Measurements from ENCODE around the gene AFF3.
"Not testable (repeated sequence)": the region's sequence is repeated elsewhere in the genome, so short reads cannot be mapped to it uniquely, and the experiment has no call there.

AFF3 gene

DNA sequence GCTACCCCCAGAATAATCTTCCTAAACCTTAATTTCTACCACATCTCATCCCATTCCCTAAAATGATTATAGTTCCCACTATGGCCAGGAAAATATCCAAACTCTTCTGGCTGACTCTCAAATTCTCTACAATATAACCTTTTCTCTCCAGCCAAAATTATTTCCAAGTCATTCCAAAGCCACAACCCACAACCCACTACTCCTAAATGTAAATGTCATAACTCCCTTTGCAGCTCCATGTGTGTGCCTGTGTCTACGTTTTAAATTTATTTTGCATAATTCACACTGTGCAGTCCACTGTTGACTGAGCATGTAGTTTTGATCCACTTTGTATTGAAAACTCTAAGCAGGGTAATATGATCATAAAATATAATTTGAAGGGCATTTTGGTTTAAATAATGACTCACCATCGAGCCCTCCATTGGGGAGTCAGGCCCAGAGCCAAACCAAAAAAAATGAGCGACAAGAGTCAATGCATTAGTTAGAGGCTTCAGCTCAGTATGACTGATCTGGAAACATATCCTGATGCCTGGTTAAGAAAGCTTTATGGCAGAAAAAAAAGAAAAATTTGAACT, 171.0 kb downstream of the AFF3 start:
- DNase-seq, result no peak

DNA sequence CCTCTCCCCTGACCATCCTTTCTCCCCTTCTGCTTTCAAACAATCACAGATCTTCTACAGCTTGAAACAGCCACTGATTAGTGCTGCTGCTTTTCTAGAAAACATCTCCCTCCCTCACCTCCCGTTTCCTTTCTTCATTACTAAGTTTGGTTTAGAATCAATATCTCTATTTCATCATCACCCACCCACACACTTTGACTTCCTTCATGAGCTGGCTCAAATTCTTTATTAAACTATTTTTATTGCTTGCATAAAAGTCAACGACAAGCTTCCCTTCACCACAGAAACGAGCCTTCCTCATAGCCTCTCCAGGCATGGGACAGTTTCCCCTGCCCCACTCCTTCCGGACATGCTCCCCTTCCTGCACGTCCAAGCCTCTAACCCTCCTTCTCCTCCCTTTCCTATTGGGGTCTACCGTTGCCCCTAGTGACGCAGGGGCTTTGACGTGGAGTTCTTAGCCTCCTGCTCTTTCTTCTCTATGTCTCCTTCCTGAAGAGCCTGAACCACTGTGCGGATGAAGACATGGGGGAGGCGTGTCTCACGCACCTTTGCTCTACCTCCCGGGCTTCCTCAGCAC, 172.0 kb downstream of the AFF3 start:
- DNase-seq, result no peak

DNA sequence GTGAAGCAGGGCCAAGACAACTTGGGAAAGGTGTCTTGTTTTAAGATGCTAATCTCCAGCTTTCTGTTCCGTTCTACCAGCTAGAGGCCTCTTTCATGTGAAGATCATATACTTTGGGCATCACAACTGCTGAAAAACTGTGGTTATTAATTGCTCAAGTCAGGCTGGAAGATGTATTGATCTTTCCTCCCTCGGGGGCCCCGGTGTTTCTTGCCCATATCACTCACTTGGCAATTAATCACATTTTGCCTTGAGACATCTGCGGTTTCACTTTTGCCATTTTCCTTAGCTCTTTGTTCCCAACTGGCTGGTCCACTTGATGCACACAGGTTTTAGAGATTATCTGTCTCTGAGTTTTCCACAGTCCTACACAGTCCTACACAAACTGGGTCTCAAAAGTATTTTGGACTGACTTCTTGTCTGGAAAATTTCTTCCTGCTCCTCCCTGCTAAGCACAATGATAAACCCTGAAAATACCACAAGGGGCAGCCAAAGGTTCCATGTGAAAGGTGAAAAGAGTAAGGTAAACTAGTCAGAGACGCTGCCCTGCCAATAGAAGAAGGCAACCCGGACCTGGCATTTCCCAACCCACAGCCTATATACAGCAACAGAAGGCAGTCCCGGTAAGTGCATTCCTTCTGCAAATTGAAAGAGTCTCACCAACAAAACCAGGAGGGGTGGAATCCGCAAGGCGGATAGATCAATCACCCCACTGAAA, 181.0 kb downstream of the AFF3 start:
- no peak for DNase-seq

DNA sequence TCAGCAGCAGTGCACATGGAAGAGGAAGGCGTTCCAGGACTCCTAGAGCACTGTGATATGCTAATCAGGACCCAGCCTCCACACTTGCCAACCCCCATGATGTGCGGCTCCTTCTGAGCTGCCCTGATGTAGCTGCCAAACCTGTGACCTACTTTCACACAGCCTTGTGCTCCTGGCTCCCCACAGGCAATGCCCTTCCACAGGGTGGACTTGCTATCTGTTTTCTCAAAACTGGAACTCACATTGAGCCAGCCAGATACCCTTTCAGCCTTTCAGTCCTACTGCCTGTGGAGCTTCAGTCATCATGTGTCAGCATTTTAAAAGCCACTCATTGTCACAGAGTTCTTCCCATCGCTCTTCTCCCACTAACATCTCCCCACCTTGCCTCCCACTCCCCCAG, 181.6 kb downstream of the AFF3 start:
- peak in 4 of 51 donors; percentile 3 to 16 (median 12) for DNase-seq

DNA sequence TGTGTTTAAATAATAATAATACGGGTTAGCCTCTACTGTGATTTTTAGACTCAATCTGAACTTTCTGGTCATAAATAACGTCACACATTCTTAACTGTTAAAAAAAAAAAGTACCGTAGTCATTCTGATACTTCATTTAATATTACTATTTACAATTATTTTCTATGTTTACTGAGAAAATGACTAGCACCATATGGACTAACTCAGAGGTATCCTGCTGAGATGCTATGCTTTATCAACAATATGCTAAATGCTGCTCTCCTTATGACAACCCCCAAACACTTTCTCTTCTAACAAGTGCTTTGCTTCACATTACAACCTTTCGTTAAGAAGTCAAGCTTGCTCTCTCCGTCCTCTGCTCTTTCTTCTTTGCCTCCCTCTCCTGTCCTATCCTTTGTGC, 182.1 kb downstream of the AFF3 start:
- no peak for DNase-seq

GRCh38 chr2:99959261-99960014, 183.0 kb downstream of the AFF3 start:
- no peak for DNase-seq

DNA sequence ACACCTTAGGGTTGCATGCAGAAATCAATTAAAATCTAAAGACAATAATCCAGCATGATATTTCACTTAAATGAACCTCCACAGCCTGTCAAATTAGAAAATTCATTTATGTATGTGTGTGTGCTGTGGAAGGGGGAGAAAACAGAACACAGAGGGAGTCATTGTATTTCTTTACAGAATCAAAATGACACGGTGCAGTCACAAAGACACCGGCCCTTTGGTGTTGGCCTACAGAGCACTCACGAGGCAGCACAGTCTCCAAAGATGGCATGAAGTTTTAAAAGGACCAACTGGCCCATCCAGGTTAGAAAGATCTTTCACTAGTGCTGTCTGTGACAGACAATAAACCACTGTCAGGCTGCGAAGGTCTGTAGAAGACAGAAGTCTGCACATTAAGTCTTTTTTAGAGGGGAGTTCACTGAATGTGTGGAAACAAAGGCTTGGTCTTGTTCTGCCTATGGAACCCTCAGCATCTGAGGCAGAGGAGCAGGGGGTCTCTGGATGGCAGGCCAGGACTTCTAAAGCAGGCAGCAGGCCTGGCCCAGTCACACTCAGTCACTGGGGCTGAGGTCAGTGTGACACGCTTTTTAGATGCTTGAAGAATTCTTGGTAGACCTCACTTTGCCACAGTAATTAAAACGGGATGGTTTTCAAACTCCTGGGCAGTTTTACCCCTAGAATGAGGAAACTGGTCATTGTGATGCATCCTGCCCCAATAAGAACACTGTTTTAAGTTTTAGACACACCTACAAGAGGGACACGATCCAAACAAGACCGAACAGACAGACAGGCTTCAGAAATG, 184.9 kb downstream of the AFF3 start:
- no peak for DNase-seq

GRCh38 chr2:99956232-99957030, 186.0 kb downstream of the AFF3 start:
- no peak for DNase-seq

GRCh38 chr2:99953750-99954149, 188.6 kb downstream of the AFF3 start:
- no peak for DNase-seq

- no peak for DNase-seq
Observed at GRCh38 chr2:99949963-99950362, 192.4 kb downstream of the AFF3 start.

- DNase-seq, result no peak
Observed at GRCh38 chr2:99949530-99949929, 192.9 kb downstream of the AFF3 start.

GRCh38 chr2:99948010-99948409, 194.4 kb downstream of the AFF3 start:
- DNase-seq, result no peak

- DNase-seq, result not testable (repeated sequence)
Observed at GRCh38 chr2:99947366-99947765, 195.0 kb downstream of the AFF3 start.

GRCh38 chr2:99944019-99944418, 198.4 kb downstream of the AFF3 start:
- DNase-seq, result no peak

DNA sequence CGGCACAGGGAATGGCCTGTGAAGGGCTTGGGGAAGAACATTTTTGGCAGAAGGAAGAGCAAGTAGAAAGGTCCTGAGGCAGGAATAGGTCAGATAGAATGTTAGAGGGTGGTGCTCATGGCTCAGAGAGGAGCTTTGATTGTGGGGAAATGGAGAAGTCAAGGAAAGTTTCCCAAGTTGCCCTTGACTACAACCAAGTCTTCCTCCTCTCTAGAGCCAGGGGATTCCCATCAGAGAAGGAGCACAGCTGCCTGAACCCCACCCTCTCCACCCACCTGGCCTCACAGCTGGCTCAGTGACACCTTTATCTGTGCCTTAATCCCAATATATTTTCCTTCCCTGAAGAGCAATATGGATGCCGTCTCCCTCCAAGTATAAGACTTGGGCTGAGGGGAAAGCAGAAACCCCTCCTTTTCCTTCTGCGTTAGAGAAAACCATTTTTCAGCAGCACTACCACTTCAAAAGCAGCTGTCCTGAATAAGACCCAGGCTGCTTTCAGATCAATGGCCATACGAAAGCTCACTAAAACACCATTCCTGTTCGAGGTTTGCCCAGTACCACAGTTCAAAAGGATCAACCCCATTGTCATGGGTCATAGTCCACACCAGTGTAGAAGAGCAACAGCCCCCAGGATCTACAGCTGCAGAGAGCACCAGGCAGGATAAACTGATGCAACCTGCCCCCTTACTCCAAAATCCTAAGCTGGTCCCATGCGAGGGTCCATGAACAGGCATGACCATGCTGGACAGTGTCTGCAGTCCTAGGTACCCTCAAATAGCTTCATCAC, 199.6 kb downstream of the AFF3 start:
- no peak for DNase-seq

GRCh38 chr2:99940963-99941362, 201.4 kb downstream of the AFF3 start:
- no peak for DNase-seq

GRCh38 chr2:99939135-99939534, 203.3 kb downstream of the AFF3 start:
- no peak for DNase-seq

GRCh38 chr2:99938250-99938649, 204.1 kb downstream of the AFF3 start:
- no peak for DNase-seq

DNA sequence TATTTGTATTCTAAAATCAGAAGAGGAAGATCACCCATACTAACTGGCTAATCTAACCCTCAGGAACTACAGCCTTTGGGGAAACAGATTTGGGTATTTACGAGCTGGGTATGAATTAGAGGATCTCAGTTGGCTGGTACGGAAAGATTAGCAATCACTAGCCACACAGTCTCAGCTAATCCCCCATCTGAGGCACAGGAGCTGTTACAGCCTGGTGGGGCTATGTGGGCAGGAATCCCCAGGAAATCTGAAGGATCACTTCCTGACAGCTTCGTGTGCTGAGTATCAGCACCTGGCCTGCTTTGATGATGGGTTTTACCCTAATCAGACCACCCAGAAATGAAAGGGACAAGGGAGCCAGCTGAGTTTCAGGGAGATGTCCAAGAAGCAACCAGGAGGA, 206.3 kb downstream of the AFF3 start:
- no peak for DNase-seq

GRCh38 chr2:99935662-99936061, 206.7 kb downstream of the AFF3 start:
- no peak for DNase-seq
